H4 (cell line): ENCODE measurements around the gene EXOC6. TPM values are rescaled to one million over a fixed set of nuclear protein-coding genes. Genes with fewer than 3 reads are reported as not detected.
"Not testable (repeated sequence)": the region's sequence is repeated elsewhere in the genome, so short reads cannot be mapped to it uniquely, and the experiment has no call there.

Experiments used
- DNase-seq: peaks from one replicate; pipeline ENCODE4 v3.0.0-alpha.2; 2015; ENCODE audit warnings: low spot score
- total RNA-seq: library from RNA; depleted of rRNA; stranded (reverse); fragments of >200 nt; shearing (Covaris generic); gene quantifications from 2 replicates; pipeline ENCODE4 v1.2.3, GENCODE V29; 2014

The EXOC6 gene
- total RNA-seq, 1 experiment from 2014 or later, result 8.8 TPM

- no peak for DNase-seq
Observed at GRCh38 chr10:93079663-93080349, 231.5 kb downstream of the EXOC6 start.

GRCh38 chr10:93080350-93081046 is 232.2 kb downstream of the EXOC6 start:
- DNase-seq, result no peak

- no peak for DNase-seq
Observed at GRCh38 chr10:93081318-93081717, 233.0 kb downstream of the EXOC6 start.

DNA sequence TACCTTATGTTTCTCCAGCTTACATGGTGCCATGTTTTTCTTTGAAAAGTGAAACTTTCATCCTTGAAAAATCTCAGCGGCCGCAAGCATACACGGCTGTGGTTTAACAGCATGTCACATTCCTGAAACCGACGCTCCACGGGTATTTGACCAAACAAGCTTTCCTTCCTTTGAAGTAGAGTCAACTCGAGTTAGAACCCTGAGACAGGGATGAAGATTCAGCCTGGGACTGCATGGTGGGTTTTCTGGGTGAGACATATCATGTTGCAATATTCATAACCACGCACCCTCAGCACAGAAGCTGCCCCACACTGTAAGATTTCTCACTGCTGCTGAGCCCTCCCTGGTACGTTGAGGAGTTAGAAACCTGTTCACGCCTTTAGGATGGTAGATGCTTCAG is 233.5 kb downstream of the EXOC6 start:
- DNase-seq, result no peak

GRCh38 chr10:93083743-93084539 is 235.6 kb downstream of the EXOC6 start:
- no peak for DNase-seq

GRCh38 chr10:93085272-93085859 is 237.0 kb downstream of the EXOC6 start:
- DNase-seq, result no peak

DNA sequence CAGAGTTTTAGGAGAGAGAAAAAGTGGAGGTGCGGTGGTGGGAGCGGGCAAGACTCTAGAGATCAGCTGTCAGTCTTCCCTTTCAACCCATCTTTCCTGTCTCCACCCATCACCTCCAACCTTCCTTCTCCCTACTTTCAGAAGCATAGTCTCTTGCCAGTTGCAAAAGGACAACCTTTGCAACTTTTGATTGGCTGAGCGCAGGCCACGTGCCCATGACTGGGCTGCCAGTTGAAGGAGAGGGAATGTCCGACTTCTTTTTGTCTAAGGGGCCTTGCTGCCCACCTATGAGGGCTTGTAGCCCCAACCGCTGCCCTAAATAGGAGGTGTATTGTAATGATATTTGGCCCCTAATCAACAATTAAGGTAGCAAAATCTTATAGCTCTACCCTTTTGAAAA is 238.0 kb downstream of the EXOC6 start:
- DNase-seq, result no peak

GRCh38 chr10:93087846-93088245 is 239.5 kb downstream of the EXOC6 start:
- no peak for DNase-seq

GRCh38 chr10:93088466-93088865 is 240.1 kb downstream of the EXOC6 start:
- no peak for DNase-seq

DNA sequence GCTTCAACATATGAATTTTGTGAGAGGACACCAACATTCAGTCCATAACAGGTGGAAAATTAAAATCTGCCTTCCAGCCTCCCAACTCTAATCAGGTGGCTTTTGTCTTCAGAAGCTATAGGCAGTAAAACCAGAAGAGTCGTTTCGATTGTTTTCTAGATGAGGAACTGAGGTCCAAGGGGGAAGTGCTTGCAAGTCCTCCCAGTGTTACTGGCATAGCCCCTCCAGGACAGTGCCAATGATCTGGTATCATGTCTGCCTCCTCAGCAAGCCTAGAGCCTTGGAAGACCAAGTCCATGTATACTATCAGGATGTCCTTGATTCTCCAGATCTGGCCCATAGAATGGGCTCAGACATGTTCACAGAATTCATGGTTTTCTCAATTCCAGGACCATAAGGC is 242.3 kb downstream of the EXOC6 start:
- DNase-seq, result no peak

DNA sequence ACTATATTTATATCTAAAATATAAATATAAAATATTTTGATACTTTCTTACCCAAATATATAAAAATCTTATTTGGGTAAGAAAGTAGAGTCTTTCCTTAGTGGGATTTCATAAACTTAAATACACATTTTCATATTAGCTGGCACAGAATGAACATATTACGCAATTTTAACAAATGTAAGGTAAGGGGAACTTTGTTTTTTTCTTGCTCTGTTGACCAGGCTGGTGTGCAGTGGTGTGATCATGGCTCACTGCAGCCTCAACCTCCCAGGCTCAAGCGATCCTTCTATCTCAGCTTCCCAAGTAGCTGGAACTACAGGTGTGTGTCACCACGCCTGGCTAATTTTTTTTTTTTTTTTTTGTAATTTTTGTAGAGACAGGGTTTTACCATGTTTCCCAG is 243.6 kb downstream of the EXOC6 start:
- no peak for DNase-seq

DNA sequence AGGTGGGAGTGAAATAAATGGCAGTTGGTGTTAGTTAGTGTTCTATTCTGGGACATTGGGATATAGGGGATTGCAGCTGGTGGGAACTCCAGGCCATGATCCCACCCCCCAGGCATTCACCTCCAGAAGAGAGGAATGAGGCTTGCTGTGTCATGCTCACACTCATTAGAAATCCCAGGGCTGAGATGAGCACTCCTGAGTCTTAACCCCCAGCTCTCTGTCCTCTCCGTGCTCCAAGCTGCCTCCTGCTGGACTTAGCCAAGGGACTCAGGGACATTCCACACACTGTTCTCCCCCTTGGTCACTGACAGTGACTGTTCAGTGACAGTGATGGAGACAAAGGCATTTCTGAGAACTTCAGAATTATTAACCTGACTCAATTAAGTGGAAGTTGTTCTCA is 246.9 kb downstream of the EXOC6 start:
- no peak for DNase-seq

DNA sequence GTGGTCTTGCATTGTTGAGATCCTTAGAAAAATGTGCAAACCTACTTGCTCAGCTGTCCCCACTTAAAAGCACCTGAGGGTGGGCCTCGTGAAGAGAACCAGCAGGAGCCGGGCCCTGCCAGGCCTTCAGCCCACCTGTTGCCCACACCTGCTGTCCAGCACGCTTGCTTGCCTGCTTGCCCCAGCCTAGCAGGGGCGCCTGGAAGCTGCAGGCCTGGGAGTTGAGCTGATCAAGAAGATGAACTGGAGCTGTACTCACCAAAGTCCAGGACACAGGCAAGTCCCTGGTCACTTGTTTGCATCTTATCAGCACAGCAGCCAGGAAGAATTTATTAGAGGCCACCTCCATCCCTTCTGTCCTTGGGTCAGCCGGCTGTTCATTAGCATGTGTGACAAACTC is 248.6 kb downstream of the EXOC6 start:
- DNase-seq, result no peak

GRCh38 chr10:93097386-93097785 is 249.1 kb downstream of the EXOC6 start:
- no peak for DNase-seq

DNA sequence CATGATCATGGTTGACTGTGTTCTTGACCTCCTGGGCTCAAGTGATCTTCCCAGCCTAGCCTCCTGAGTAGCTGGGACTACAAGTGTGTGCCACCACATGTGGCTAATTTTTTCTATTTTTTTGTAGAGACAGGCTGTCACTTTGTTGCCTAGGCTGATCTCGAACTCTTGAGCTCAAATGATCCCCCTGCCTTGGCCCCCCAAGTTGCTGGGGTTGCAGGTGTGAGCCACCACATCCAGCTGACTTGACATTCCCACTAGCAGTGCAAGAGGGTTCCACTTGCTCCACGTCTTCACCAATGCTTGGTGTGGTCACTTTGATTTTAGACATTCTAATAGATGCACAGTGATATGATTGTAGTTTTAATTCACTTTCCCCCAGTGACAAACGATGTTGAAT is 250.5 kb downstream of the EXOC6 start:
- DNase-seq, result no peak

DNA sequence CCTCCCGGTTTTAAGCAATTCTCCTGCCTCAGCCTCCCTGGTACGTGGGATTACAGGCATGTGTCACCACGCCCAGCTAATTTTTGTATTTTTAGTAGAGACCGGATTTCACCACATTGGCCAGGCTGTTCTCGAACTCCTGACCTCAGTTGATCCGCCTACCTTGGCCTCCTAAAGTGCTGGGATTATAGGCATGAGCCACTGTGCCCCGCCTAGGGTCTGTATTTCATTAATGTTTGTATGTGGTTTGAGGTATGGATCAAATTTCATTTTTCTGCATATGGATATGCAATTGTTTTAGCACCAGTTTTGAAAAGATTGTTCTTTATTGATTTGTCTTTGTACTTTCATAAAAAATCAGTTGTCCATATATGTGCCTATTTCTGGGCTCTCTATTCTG is 251.3 kb downstream of the EXOC6 start:
- no peak for DNase-seq

- DNase-seq, result not testable (repeated sequence)
Observed at GRCh38 chr10:93101148-93101547, 252.8 kb downstream of the EXOC6 start.

DNA sequence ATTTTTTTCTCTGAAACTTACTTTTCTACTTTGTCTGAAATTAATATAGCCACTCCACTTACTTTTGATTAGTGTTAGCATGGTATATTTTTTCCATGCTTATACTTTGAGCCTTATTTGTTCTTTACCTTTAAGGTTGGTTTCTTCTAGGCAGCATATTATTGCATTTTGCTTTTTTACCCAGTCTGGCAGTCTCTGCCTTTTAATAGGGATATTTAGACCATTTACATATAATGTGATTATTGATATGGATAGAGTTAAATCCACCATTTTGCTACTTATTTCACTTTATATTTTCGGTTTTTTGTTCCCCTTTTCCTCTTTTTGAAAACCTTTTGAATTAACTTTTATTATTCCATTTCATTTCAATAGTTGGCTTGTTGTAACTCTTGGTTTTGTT is 255.6 kb downstream of the EXOC6 start:
- no peak for DNase-seq

DNA sequence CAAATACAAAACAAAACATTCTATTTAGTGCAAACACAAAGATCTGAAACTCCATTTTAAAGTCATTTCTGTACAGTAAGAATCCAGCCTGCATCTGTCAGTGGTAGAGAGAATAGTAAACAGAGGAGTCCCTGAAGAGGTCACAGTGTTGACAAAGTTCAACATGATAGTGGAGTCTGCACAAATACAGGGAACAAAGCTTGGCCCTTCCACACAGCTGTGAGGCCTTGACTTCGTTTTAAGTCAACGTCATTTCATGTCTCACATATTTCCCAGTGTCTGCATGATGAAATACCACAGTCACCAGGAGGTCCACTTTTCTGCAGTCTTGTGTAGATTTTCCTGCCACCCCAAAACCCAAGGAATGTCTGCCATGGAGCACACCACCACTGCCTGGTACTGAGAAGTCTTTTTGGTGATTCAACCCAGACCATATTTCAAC is 258.3 kb downstream of the EXOC6 start:
- peak; percentile 25 for DNase-seq
